Tibial nerve (tissue), 4 donors: ENCODE data around the gene MRAP. TPM values are rescaled to one million over a fixed set of nuclear protein-coding genes. Genes with fewer than 3 reads are reported as not detected.
"Not testable (repeated sequence)": the region's sequence is repeated elsewhere in the genome, so short reads cannot be mapped to it uniquely, and the experiment has no call there.

Experiments
- DNase-seq, 2 donors: peaks; one replicate each; pipeline ENCODE4 v3.0.0-alpha.2; 2019; ENCODE audit warnings: low spot score in 2 of 2
- H3K27ac ChIP-seq, 4 donors: fragments of 200-600 bp; sonication (generic) in 3 of 4; one replicate each; pipeline ENCODE4 v1.5.1; 2017 to 2019; ENCODE audit warnings: mild to moderate bottlenecking in 1 of 4
- H3K27me3 ChIP-seq, 2 donors: fragments of 200-600 bp; sonication (generic) in 1 of 2; one replicate each; pipeline versions ENCODE4 v1.5.1 to v1.6.0; 2017 to 2019
- H3K36me3 ChIP-seq, 3 donors: fragments of 200-600 bp; sonication (generic); one replicate each; pipeline ENCODE4 v1.5.1; 2018 to 2019
- H3K4me1 ChIP-seq, 4 donors: fragments of 200-600 bp; sonication (generic) in 3 of 4; one replicate each; pipeline ENCODE4 v1.5.1; 2017 to 2019
- H3K4me3 ChIP-seq, 4 donors: fragments of 200-600 bp; sonication (generic) in 3 of 4; one replicate each; pipeline ENCODE4 v1.5.1; 2017 to 2019; ENCODE audit warnings: mild to moderate bottlenecking in 1 of 4, moderate library complexity in 1 of 4
- H3K9me3 ChIP-seq, 4 donors: fragments of 200-600 bp; sonication (generic) in 3 of 4; one replicate each; pipeline ENCODE4 v1.5.1; 2017 to 2019
- EP300 ChIP-seq, 2 donors: sonication (generic); formaldehyde crosslinking; IDR thresholded peaks; one replicate each; pipeline ENCODE4 v1.6.1; 2017; ENCODE audit warnings: antibody characterized with exemption in 2 of 2, mild to moderate bottlenecking in 1 of 2
- POLR2A ChIP-seq, 2 donors: fragments of 450-650 bp; IDR thresholded peaks; one replicate each; pipeline ENCODE4 v1.6.1; 2017; ENCODE audit warnings: antibody characterized with exemption in 2 of 2, mild to moderate bottlenecking in 2 of 2, moderate library complexity in 2 of 2
- WGBS, 2 donors: methylation state at CpG; one replicate each; pipeline ENCODE4 v1.1.5; 2018; 5-methylcytosine and 5-hydroxymethylcytosine counted together
- total RNA-seq, 4 donors: library from RNA; depleted of rRNA; stranded (reverse); fragments of >200 nt; gene quantifications; one replicate each; pipeline ENCODE4 v1.1.0, GENCODE V29; 2016
- TF ChIP-seq, protein P1 (sequence below), 5 experiments: fragments of 200-600 bp in 3 of 5; fragments of 450-650 bp in 2 of 5; sonication (generic) in 3 of 5; IDR thresholded peaks; one replicate each; pipeline ENCODE4 v1.5.1; 2016 to 2019; ENCODE audit warnings: antibody characterized with exemption in 5 of 5, mild to moderate bottlenecking in 3 of 5, moderate library complexity in 2 of 5

The MRAP gene
- total RNA-seq, 4 donors from 2014 or later = 1.6 to 14.4 (median 4.8) TPM

DNA sequence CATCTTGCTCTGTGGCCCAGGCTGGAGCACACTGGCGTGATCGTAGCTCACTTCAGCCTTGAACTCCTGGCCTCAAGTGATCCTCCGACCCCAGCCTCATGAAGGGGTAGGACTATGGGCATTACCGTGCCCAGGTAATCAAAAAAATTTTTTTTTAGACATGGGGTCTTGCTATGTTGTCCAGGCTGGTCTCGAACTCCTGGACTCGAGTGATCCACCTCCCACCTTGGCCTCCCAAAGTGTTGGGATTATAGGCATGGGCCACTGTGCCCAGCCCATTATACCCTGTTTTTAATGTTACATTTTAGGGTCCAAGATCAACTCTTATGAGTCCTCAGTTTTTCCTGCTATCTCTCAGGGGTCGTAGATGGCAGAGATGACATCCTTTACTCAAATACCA lies 6.3 kb downstream of the MRAP start:
- Histone ChIP-seq H3K9me3 (no peaks in the 10 kb centered on the region), H3K4me1 (peaks cover 0 to 15% (median 0%) of the 10 kb centered on the region in 4 donors), H3K27ac (peak overlapping the region in 2 of 4 donors; percentile 71 to 83), H3K4me3 (no peak overlapping the region), H3K27me3 (no peaks in the 10 kb centered on the region), H3K36me3 (peaks cover 0 to 30% (median 0%) of the 10 kb centered on the region in 3 donors)
- WGBS, 2 donors = 96 to 97% methylated on average over 7 of the region's 7 CpGs
- no peak for TF ChIP-seq EP300 (IDR thresholded peaks at IDR 0.05)
- TF ChIP-seq, protein P1, sequence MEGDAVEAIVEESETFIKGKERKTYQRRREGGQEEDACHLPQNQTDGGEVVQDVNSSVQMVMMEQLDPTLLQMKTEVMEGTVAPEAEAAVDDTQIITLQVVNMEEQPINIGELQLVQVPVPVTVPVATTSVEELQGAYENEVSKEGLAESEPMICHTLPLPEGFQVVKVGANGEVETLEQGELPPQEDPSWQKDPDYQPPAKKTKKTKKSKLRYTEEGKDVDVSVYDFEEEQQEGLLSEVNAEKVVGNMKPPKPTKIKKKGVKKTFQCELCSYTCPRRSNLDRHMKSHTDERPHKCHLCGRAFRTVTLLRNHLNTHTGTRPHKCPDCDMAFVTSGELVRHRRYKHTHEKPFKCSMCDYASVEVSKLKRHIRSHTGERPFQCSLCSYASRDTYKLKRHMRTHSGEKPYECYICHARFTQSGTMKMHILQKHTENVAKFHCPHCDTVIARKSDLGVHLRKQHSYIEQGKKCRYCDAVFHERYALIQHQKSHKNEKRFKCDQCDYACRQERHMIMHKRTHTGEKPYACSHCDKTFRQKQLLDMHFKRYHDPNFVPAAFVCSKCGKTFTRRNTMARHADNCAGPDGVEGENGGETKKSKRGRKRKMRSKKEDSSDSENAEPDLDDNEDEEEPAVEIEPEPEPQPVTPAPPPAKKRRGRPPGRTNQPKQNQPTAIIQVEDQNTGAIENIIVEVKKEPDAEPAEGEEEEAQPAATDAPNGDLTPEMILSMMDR (IDR thresholded peaks at IDR 0.05) = no peak
- no peak for TF ChIP-seq POLR2A (IDR thresholded peaks at IDR 0.05)
- DNase-seq = no peak

DNA sequence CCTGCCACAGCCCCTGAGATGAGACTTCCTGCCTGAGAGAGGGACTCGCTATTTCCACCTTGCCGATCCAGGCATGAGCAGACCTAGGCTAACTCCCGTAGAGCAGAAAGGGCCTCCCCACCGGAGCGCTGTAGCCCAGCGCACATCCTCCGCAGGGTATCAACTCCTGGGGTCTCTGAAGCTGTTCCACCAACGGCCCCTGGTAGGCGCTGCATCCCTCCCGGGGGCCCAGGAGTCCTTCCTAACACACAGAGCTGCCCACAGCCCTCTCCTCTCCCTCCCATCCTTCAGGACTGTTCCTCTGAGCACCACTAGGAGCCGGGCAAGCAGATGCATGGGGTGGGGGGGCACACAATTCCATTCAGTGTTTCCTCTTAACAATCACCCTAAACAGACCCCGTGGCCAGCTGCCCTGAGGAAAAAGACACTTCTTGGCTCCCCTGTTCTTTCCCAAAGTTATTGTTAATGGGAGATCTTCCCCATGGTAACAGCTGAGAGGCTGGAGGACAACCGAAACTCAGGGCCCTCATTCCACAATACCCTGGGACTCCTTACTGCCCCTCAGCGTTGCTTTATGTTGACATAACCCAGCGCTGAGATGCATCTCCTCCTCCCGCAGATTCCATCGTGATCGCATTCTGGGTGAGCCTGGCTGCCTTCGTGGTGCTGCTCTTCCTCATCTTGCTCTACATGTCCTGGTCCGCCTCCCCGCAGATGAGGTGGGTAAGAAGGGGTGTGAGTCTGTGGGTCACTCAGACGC lies 7.5 kb downstream of the MRAP start:
- Histone ChIP-seq H3K4me3 (no peak overlapping the region), H3K36me3 (peaks cover 0 to 42% (median 0%) of the 10 kb centered on the region in 3 donors), H3K4me1 (peaks cover 0 to 15% (median 0%) of the 10 kb centered on the region in 4 donors), H3K9me3 (no peaks in the 10 kb centered on the region), H3K27me3 (no peaks in the 10 kb centered on the region), H3K27ac (peak overlapping the region; percentile 33 to 83 (median 53))
- 36 to 46% methylated on average over 22 of the region's 22 CpGs for WGBS, 2 donors
- DNase-seq = no peak
- TF ChIP-seq, protein P1 (IDR thresholded peaks at IDR 0.05) = peak; percentile 31 to 65 (median 58)
- TF ChIP-seq POLR2A (IDR thresholded peaks at IDR 0.05) = no peak

DNA sequence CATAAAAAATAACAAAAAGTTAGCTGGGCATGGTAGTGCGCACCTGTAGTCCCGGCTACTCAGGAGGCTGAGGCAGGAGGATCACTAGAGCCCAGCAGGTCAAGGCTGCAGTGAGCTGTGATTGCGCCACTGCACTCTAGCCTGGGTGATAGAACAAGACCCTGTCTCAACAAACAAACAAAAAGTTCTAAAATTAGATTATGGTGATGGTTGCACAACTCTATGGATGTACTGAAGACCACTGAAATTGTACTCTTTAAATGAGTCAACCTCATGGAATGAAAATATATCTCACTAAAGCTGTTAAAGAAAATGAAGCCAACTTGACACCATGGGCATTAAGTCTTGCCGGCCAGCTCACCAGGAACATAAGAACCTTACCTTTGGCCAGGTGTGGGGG lies 9.1 kb downstream of the MRAP start:
- Histone ChIP-seq H3K27me3 (no peaks in the 10 kb centered on the region), H3K27ac (no peak overlapping the region), H3K9me3 (no peaks in the 10 kb centered on the region), H3K4me3 (no peak overlapping the region), H3K4me1 (peaks cover 0 to 15% (median 0%) of the 10 kb centered on the region in 4 donors), H3K36me3 (peaks cover 0 to 57% (median 0%) of the 10 kb centered on the region in 3 donors)
- WGBS, 2 donors = 93 to 100% methylated on average over 4 of the region's 4 CpGs
- no peak for DNase-seq
- TF ChIP-seq POLR2A (IDR thresholded peaks at IDR 0.05) = no peak
- TF ChIP-seq, protein P1 (IDR thresholded peaks at IDR 0.05) = no peak
- TF ChIP-seq EP300 (IDR thresholded peaks at IDR 0.05) = no peak

DNA sequence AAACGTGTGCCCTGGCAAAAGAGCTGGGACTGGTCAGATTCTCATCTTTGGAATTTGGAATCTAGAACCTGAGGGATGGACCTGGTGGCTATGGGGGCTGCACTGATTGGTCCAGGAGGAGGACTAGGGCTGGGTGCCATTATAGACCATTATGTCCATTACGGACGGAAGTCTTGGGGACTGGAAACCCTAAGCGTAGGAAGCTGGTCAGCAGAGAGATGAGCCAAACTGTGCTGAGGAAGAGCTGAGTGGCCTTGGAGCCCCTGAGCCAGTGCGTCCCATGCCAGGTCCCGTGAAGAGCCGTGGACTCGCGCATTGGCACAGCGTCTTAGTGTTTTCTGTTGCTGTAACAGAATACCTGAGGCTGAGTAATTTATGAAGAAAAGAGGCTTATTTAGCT lies 10.0 kb downstream of the MRAP start:
- TF ChIP-seq EP300 (IDR thresholded peaks at IDR 0.05) (no peak), POLR2A (IDR thresholded peaks at IDR 0.05) (no peak)
- TF ChIP-seq, protein P1 (IDR thresholded peaks at IDR 0.05) = no peak
- H3K4me3 ChIP-seq = no peak overlapping the region
- no peak overlapping the region for H3K27ac ChIP-seq
- WGBS, 2 donors = 88 to 94% methylated on average over 10 of the region's 10 CpGs
- H3K9me3 ChIP-seq = no peaks in the 10 kb centered on the region
- H3K36me3 ChIP-seq = peaks cover 0 to 65% (median 0%) of the 10 kb centered on the region in 3 donors
- peaks cover 0 to 15% (median 0%) of the 10 kb centered on the region in 4 donors for H3K4me1 ChIP-seq
- H3K27me3 ChIP-seq = no peaks in the 10 kb centered on the region
- no peak for DNase-seq

DNA sequence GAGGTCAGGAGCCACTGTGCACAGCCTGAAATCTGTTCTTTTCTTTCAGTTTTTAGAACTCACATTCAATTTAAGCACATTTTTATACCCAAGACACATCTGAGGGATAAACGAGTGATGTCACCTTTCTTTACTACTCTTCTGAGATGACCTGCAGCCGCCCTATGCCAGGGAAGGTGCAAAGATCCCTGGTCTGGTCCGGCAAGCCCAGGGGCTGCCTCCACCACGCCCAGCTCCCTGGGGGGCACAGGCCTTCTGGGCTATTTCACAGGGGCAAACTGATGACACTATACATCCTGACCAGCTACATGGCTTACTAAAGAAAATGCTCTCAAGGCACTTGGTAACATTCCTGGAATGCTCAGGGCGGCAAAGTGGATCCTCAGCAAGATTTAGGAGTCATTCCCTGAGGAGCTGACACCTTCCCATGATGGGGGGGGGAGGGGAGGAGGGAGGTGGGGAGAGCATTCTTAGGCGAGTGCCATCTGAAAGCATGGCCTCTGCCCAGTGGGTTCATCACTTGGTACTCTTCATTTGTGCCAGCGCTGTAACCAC lies 11.3 kb downstream of the MRAP start:
- 79 to 87% methylated on average over 7 of the region's 7 CpGs for WGBS, 2 donors
- DNase-seq = no peak
- TF ChIP-seq EP300 (IDR thresholded peaks at IDR 0.05) (no peak), POLR2A (IDR thresholded peaks at IDR 0.05) (no peak)
- TF ChIP-seq, protein P1 (IDR thresholded peaks at IDR 0.05) = no peak

DNA sequence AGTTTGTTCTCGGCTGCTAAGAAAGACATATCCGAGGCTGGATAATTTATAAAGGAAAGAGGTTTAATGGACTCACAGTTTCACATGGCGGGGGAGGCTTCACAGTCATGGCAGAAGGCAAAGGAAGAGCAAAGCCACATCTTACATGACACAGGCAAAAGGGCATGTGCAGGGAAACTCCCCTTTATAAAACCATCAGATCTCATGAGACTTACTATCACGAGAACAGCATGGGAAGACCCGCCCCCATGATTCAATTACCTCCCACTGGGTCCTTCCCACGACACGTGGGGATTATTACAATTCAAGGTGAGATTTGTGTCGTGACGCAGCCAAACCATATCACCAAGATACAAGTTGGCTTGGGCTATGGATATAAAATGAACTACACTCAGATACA lies 12.3 kb downstream of the MRAP start:
- 86 to 90% methylated on average over 9 of the region's 9 CpGs for WGBS, 2 donors
- H3K27me3 ChIP-seq, H3K4me1 ChIP-seq, H3K27ac ChIP-seq, H3K9me3 ChIP-seq, H3K4me3 ChIP-seq, DNase-seq: not testable (repeated sequence)
- H3K36me3 ChIP-seq = peaks cover 0 to 86% (median 0%) of the 10 kb centered on the region in 3 donors

More for the DNA sequence above, 11.3 kb downstream of the MRAP start:
- Histone ChIP-seq H3K4me1 (peaks cover 0 to 15% (median 0%) of the 10 kb centered on the region in 4 donors), H3K4me3 (no peak overlapping the region), H3K27ac (no peak overlapping the region), H3K27me3 (no peaks in the 10 kb centered on the region), H3K36me3 (peaks cover 0 to 76% (median 0%) of the 10 kb centered on the region in 3 donors), H3K9me3 (no peaks in the 10 kb centered on the region)
